H9 (cell line): ENCODE results near the gene CNTN3. TPM values are rescaled to one million over a fixed set of nuclear protein-coding genes. Genes with fewer than 3 reads are reported as not detected.

Experiments
- DNase-seq: peaks from one replicate; pipeline ENCODE4 v3.0.0-alpha.2; 2017
- H2AFZ ChIP-seq: one replicate; pipeline ENCODE4 v1.6.1; 2013; ENCODE audit warnings: mild to moderate bottlenecking, low read length, control low read depth, moderate library complexity
- H2AK5ac ChIP-seq: 2 replicates; pipeline ENCODE4 v1.6.1; 2013; ENCODE audit warnings: low read length, control low read depth, mixed read lengths; ENCODE audit not compliant: insufficient read length
- H2BK120ac ChIP-seq: one replicate; pipeline ENCODE4 v1.6.1; 2013; ENCODE audit warnings: low read depth, mild to moderate bottlenecking, low read length, control low read depth, inconsistent platforms; ENCODE audit not compliant: poor library complexity, severe bottlenecking
- H2BK12ac ChIP-seq: 2 replicates; pipeline ENCODE4 v1.6.1; 2013; ENCODE audit warnings: low read length, control low read depth, mixed read lengths, low read depth; ENCODE audit not compliant: insufficient read length
- H2BK15ac ChIP-seq: 2 replicates; pipeline ENCODE4 v1.6.1; 2013; ENCODE audit warnings: low read depth, low read length, control low read depth
- H2BK20ac ChIP-seq: one replicate; pipeline ENCODE4 v1.6.1; 2013; ENCODE audit warnings: low read depth, mild to moderate bottlenecking, low read length, control low read depth, inconsistent platforms; ENCODE audit not compliant: poor library complexity, severe bottlenecking
- H2BK5ac ChIP-seq: 2 replicates; pipeline ENCODE4 v1.6.1; 2013; ENCODE audit warnings: low read length, control low read depth, mixed read lengths; ENCODE audit not compliant: insufficient read length
- H3K14ac ChIP-seq: 2 replicates; pipeline ENCODE4 v1.6.1; 2013; ENCODE audit warnings: low read length, control low read depth; ENCODE audit not compliant: insufficient read depth
- H3K18ac ChIP-seq: 2 replicates; pipeline ENCODE4 v1.6.1; 2013; ENCODE audit warnings: low read depth, mild to moderate bottlenecking, mixed read lengths, low read length, control low read depth; ENCODE audit not compliant: insufficient read length
- H3K23ac ChIP-seq: 2 replicates; pipeline ENCODE4 v1.6.1; 2013; ENCODE audit warnings: low read length, control low read depth, mixed read lengths, low read depth; ENCODE audit not compliant: insufficient read length
- H3K23me2 ChIP-seq: 2 replicates; pipeline ENCODE4 v1.6.1; 2013; ENCODE audit warnings: low read depth, mild to moderate bottlenecking, mixed read lengths, low read length, control low read depth; ENCODE audit not compliant: insufficient read length, poor library complexity, severe bottlenecking
- H3K27ac ChIP-seq: 2 replicates; pipeline ENCODE4 v1.5.1; 2013; ENCODE audit warnings: low read length, control low read depth, mixed read lengths, low read depth; ENCODE audit not compliant: insufficient read length
- H3K27me3 ChIP-seq: 2 replicates; pipeline ENCODE4 v1.6.1; 2013; ENCODE audit warnings: low read length, control low read depth, inconsistent platforms; ENCODE audit not compliant: insufficient read depth
- H3K4ac ChIP-seq: 2 replicates; pipeline ENCODE4 v1.6.1; 2013; ENCODE audit warnings: low read depth, mild to moderate bottlenecking, control low read depth, inconsistent platforms, low read length, moderate library complexity
- H3K4me1 ChIP-seq: 2 replicates; pipeline ENCODE4 v1.6.1; 2013; ENCODE audit warnings: low read length, control low read depth, inconsistent platforms; ENCODE audit not compliant: insufficient read depth
- H3K4me2 ChIP-seq: 2 replicates; pipeline ENCODE4 v1.6.1; 2013; ENCODE audit warnings: low read length, control low read depth, mixed read lengths; ENCODE audit not compliant: insufficient read length, insufficient read depth
- H3K56ac ChIP-seq: 2 replicates; pipeline ENCODE4 v1.6.1; 2013; ENCODE audit warnings: low read depth, mild to moderate bottlenecking, mixed read lengths, low read length, control low read depth; ENCODE audit not compliant: insufficient read length
- H3K79me1 ChIP-seq: 2 replicates; pipeline ENCODE4 v1.6.1; 2013; ENCODE audit warnings: low read depth, mild to moderate bottlenecking, moderate library complexity, low read length, control low read depth, inconsistent platforms; ENCODE audit not compliant: insufficient read depth, poor library complexity, severe bottlenecking
- H3K79me2 ChIP-seq: 2 replicates; pipeline ENCODE4 v1.6.1; 2013; ENCODE audit warnings: low read length, control low read depth, inconsistent platforms; ENCODE audit not compliant: insufficient read depth
- H3K9ac ChIP-seq: 2 replicates; pipeline ENCODE4 v1.6.1; 2013; ENCODE audit warnings: low read length, control low read depth, mixed read lengths; ENCODE audit not compliant: insufficient read length; ENCODE audit errors: extremely low read depth
- H3K9me3 ChIP-seq: one replicate; pipeline ENCODE4 v1.6.1; 2013; ENCODE audit warnings: low read depth, low read length, inconsistent platforms; ENCODE audit not compliant: control insufficient read depth
- H3T11ph ChIP-seq: one replicate; pipeline ENCODE4 v1.6.1; 2013; ENCODE audit warnings: mild to moderate bottlenecking, low read length, control low read depth, inconsistent platforms
- H4K20me1 ChIP-seq: one replicate; pipeline ENCODE4 v1.6.1; 2013; ENCODE audit not compliant: control insufficient read depth, insufficient read length, insufficient read depth
- H4K5ac ChIP-seq: 2 replicates; pipeline ENCODE4 v1.6.1; 2013; ENCODE audit warnings: low read depth, mild to moderate bottlenecking, mixed read lengths, low read length, control low read depth; ENCODE audit not compliant: insufficient read length
- H4K8ac ChIP-seq: replicated peaks from 2 replicates; pipeline ENCODE4 v1.6.1; 2013; ENCODE audit warnings: low read length, control low read depth, mixed read lengths, low read depth; ENCODE audit not compliant: insufficient read length
- H4K91ac ChIP-seq: 2 replicates; pipeline ENCODE4 v1.6.1; 2013; ENCODE audit warnings: low read depth, mild to moderate bottlenecking, moderate library complexity, mixed read lengths, low read length, control low read depth; ENCODE audit not compliant: insufficient read length
- H3K27ac Mint-ChIP-seq, 3 experiments: 2 replicates in 2 of 3; 3 replicates in 1 of 3; pipeline ENCODE4 v1.8.0; 2020 to 2021; ENCODE audit warnings: mixed read lengths in 3 of 3, mild to moderate bottlenecking in 1 of 3, moderate library complexity in 1 of 3
- H3K27me3 Mint-ChIP-seq: 2 replicates; pipeline ENCODE4 v1.8.0; 2021; ENCODE audit warnings: low read depth, mild to moderate bottlenecking, moderate library complexity, mixed read lengths
- H3K36me3 Mint-ChIP-seq, 3 experiments: 2 replicates in 2 of 3; 3 replicates in 1 of 3; pipeline ENCODE4 v1.8.0; 2020 to 2021; ENCODE audit warnings: low read depth in 3 of 3, mixed read lengths in 3 of 3; ENCODE audit not compliant: insufficient read depth in 1 of 3
- H3K4me1 Mint-ChIP-seq, 2 experiments: 2 replicates each; pipeline ENCODE4 v1.8.0; 2020; ENCODE audit warnings: mixed read lengths in 2 of 2
- H3K4me3 Mint-ChIP-seq, 2 experiments: 2 replicates in 1 of 2; 3 replicates in 1 of 2; pipeline ENCODE4 v1.8.0; 2020 to 2021; ENCODE audit warnings: mild to moderate bottlenecking in 2 of 2, mixed read lengths in 2 of 2, moderate library complexity in 1 of 2
- H3K9me3 Mint-ChIP-seq, 2 experiments: 2 replicates in 1 of 2; 3 replicates in 1 of 2; pipeline ENCODE4 v1.8.0; 2020; ENCODE audit warnings: mild to moderate bottlenecking in 2 of 2, mixed read lengths in 2 of 2, moderate library complexity in 1 of 2
- CTCF ChIP-seq: fragments of 200-600 bp; sonication (generic); conservative IDR thresholded peaks from 3 replicates; pipeline ENCODE4 v1.8.0; 2021; ENCODE audit warnings: antibody characterized with exemption, mild to moderate bottlenecking
- WGBS: extraction: QIAGEN DNeasy Blood & Tissue Kit; methylation state at CpG from one replicate; pipeline ENCODE4 v1.1.7; 2013; ENCODE audit warnings: missing lambda C conversion rate, low lambda C conversion rate, mixed read lengths; ENCODE audit not compliant: insufficient read length; ENCODE audit errors: extremely low coverage; 5-methylcytosine and 5-hydroxymethylcytosine counted together
- total RNA-seq: library from RNA; stranded (reverse); gene quantifications from 2 replicates; pipeline ENCODE4 v1.2.1, GENCODE V29; 2021

The CNTN3 gene
- total RNA-seq, 1 experiment from 2014 or later: not detected

- Histone ChIP-seq H3K9me3 (no peaks in the 10 kb centered on the region), H3K27me3 (no peaks in the 10 kb centered on the region), H3K4me1 (no peaks in the 10 kb centered on the region), H4K8ac (no peak overlapping the region), H3K79me2 (no peaks in the 10 kb centered on the region), H2BK15ac (no peak overlapping the region), H2BK12ac (no peak overlapping the region), H2AK5ac (no peak overlapping the region), H2BK5ac (no peak overlapping the region), H3K4ac (no peak overlapping the region), H3K4me2 (no peak overlapping the region), H4K91ac (no peak overlapping the region), H2AFZ (no peak overlapping the region), H3K23ac (no peak overlapping the region), H3T11ph (no peak overlapping the region), H3K56ac (no peak overlapping the region), H3K18ac (no peak overlapping the region), H2BK120ac (no peak overlapping the region), H4K5ac (no peak overlapping the region), H3K9ac (no peak overlapping the region), H3K27ac (no peak overlapping the region), H3K23me2 (no peaks in the 10 kb centered on the region), H3K79me1 (no peaks in the 10 kb centered on the region), H2BK20ac (no peak overlapping the region), H4K20me1 (no peaks in the 10 kb centered on the region), H3K14ac (no peak overlapping the region)
- Mint-ChIP-seq H3K27ac (no peak overlapping the region), H3K4me3 (no peak overlapping the region), H3K36me3 (no peaks in the 10 kb centered on the region; a peak in 1 of 7 replicates), H3K9me3 (no peaks in the 10 kb centered on the region), H3K27me3 (peaks cover 1% of the 10 kb centered on the region; the same call in 1 of the 2 replicates), H3K4me1 (no peaks in the 10 kb centered on the region)
- no peak for DNase-seq
- no peak for TF ChIP-seq CTCF
- WGBS: no CpG with 5 or more reads among the region's 3 CpGs
These were observed 25.2 kb upstream of the CNTN3 start for GRCh38 chr3:74639681-74640080.
